ENCODE results near the gene SLC20A1.

SLC20A1 gene

DNA sequence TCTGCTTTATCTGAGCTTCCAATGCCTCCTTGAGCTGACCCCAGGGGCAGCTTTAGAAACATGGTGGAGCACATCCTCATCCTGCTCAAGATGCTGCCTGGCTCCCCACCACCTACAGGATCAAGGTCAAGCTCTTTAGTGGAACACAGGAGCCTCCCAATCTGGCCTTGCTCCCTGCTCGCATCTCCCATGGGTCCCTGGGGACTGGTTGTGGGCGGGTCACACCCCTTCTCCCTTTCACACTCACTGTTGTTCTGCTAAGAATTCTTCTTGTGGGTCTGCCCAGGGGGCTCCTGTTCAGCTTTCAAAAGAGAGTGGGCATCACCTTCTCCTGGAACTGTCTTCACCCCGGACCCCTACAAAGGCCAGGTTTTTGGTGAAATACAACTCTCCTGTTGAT, 66.7 kb downstream of the SLC20A1 start:
- no peak for DNase-seq

DNA sequence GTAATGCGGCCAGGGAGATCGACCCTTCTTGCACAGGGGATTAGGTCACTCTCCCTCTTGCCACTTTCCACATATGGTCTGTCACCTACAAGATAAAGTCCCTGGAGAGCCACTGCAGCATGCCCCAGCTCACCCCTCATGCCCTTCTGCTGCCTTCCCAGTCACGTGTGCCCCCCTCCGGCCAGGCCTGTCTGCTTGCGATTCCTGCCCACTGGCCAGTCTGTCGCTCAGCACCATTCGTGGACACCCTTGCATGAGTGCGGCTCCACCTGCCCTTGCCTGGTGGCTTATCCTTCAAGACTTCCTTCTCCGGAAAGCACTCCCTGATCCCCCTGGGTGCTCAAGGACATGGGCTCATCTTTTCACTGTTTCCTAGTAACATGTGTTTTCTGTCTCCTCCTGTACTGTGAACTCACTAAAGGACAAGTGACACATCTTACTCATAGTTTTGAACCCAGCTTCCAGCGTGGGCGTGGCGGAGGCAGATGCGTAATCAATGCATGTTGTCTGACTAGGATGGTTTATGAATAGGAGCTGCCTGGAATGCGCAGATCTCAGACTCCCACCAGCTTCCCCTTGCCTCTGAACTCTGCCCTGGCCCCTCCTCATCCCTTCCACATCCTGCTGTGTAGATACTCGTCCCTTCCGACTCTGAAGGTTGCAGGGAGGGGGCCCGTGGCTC, 67.3 kb downstream of the SLC20A1 start:
- no peak for DNase-seq

All from islet precursor cell (in vitro differentiated cells).